ENCODE data around the gene HBA2.
"Not testable (repeated sequence)": the region's sequence is repeated elsewhere in the genome, so short reads cannot be mapped to it uniquely, and the experiment has no call there.

The HBA2 gene

DNA sequence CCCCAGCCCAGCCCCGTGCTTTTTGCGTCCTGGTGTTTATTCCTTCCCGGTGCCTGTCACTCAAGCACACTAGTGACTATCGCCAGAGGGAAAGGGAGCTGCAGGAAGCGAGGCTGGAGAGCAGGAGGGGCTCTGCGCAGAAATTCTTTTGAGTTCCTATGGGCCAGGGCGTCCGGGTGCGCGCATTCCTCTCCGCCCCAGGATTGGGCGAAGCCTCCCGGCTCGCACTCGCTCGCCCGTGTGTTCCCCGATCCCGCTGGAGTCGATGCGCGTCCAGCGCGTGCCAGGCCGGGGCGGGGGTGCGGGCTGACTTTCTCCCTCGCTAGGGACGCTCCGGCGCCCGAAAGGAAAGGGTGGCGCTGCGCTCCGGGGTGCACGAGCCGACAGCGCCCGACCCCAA lies 3.3 kb downstream of the HBA2 start:
- DNase-seq = not testable (repeated sequence)

DNA sequence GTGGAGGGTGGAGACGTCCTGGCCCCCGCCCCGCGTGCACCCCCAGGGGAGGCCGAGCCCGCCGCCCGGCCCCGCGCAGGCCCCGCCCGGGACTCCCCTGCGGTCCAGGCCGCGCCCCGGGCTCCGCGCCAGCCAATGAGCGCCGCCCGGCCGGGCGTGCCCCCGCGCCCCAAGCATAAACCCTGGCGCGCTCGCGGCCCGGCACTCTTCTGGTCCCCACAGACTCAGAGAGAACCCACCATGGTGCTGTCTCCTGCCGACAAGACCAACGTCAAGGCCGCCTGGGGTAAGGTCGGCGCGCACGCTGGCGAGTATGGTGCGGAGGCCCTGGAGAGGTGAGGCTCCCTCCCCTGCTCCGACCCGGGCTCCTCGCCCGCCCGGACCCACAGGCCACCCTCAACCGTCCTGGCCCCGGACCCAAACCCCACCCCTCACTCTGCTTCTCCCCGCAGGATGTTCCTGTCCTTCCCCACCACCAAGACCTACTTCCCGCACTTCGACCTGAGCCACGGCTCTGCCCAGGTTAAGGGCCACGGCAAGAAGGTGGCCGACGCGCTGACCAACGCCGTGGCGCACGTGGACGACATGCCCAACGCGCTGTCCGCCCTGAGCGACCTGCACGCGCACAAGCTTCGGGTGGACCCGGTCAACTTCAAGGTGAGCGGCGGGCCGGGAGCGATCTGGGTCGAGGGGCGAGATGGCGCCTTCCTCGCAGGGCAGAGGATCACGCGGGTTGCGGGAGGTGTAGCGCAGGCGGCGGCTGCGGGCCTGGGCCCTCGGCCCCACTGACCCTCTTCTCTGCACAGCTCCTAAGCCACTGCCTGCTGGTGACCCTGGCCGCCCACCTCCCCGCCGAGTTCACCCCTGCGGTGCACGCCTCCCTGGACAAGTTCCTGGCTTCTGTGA lies 4.1 kb downstream of the HBA2 start, which contains the start of gene HBA1:
HBA1 (plus strand) TSS at position 204 of the 906 bp plus-strand sequence; CDS start at position 241, 37 bp downstream.
- not testable (repeated sequence) for DNase-seq

DNA sequence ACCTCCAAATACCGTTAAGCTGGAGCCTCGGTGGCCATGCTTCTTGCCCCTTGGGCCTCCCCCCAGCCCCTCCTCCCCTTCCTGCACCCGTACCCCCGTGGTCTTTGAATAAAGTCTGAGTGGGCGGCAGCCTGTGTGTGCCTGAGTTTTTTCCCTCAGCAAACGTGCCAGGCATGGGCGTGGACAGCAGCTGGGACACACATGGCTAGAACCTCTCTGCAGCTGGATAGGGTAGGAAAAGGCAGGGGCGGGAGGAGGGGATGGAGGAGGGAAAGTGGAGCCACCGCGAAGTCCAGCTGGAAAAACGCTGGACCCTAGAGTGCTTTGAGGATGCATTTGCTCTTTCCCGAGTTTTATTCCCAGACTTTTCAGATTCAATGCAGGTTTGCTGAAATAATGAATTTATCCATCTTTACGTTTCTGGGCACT lies 4.7 kb downstream of the HBA2 start:
- DNase-seq = no peak

DNA sequence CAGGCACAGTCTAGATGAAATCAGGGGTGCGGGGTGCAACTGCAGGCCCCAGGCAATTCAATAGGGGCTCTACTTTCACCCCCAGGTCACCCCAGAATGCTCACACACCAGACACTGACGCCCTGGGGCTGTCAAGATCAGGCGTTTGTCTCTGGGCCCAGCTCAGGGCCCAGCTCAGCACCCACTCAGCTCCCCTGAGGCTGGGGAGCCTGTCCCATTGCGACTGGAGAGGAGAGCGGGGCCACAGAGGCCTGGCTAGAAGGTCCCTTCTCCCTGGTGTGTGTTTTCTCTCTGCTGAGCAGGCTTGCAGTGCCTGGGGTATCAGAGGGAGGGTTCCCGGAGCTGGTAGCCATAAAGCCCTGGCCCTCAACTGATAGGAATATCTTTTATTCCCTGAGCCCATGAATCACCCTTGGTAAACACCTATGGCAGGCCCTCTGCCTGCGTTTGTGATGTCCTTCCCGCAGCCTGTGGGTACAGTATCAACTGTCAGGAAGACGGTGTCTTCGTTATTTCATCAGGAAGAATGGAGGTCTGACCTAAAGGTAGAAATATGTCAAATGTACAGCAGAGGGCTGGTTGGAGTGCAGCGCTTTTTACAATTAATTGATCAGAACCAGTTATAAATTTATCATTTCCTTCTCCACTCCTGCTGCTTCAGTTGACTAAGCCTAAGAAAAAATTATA lies 5.4 kb downstream of the HBA2 start:
- DNase-seq = no peak

DNA sequence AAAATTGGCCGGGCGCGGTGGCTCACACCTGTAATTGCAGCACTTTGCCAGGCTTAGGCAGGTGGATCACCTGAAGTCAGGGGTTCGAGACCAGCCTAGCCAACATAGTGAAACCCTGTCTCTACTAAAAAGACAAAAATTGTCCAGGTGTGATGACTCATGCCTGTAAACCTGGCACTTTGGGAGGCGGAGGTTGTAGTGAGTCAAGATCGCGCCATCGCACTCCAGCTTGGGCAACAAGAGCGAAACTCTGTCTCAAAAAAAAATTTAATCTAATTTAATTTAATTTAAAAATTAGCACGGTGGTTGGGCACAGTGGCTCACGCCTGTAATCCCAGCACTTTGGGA lies 6.0 kb downstream of the HBA2 start:
- no peak for DNase-seq

DNA sequence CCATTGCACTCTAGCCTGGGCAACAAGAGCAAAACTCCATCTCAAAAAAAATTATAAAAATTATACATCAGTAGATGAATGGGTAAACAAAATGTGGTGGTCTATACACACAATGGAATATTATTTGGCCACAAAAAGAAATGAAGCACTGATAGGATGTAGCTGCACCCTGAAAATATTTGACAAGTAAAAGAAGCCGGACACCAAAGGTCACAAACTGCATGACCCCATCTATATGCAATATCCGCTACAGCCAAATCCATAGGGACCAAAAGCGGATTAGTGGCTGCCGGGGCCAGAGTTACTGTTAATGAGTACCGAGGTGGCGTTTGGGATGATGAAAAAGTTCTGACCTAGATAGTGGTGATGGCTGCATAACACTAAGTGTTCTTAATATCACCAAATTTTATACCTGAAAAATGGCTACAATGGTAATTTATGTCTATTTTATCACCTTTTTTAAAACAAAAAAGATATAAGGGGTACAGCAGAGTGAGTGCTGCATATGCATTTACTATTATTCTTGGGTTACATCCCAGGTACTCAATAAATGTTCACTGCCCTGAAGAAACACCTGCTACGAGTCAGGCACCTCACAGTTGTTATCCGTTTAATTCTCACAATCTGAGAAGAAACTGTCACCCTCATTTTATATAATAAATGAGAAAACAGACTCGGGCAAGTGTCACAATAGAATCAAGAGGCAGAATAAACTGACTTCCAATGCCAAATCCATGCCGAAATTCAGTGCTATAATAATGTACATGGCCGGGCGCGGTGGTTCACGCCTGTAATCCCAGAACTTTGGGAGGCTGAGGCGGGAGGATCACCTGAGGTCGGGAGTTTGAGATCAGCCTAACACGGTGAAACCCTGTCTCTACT lies 6.8 kb downstream of the HBA2 start:
- no peak for DNase-seq

DNA sequence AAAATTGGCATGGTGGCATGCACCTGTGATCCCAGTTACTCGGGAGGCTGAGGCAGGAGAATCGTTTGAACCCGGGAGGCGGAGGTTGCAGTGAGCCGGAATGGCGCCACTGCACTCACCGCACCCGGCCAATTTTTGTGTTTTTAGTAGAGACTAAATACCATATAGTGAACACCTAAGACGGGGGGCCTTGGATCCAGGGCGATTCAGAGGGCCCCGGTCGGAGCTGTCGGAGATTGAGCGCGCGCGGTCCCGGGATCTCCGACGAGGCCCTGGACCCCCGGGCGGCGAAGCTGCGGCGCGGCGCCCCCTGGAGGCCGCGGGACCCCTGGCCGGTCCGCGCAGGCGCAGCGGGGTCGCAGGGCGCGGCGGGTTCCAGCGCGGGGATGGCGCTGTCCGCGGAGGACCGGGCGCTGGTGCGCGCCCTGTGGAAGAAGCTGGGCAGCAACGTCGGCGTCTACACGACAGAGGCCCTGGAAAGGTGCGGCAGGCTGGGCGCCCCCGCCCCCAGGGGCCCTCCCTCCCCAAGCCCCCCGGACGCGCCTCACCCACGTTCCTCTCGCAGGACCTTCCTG lies 7.5 kb downstream of the HBA2 start, which contains the start of gene HBQ1:
HBQ1 (plus strand) TSS at position 359 of the 575 bp plus-strand sequence; CDS start at position 387, 28 bp downstream.
- DNase-seq = peak in 1 of 2 experiments; percentile 69

DNA sequence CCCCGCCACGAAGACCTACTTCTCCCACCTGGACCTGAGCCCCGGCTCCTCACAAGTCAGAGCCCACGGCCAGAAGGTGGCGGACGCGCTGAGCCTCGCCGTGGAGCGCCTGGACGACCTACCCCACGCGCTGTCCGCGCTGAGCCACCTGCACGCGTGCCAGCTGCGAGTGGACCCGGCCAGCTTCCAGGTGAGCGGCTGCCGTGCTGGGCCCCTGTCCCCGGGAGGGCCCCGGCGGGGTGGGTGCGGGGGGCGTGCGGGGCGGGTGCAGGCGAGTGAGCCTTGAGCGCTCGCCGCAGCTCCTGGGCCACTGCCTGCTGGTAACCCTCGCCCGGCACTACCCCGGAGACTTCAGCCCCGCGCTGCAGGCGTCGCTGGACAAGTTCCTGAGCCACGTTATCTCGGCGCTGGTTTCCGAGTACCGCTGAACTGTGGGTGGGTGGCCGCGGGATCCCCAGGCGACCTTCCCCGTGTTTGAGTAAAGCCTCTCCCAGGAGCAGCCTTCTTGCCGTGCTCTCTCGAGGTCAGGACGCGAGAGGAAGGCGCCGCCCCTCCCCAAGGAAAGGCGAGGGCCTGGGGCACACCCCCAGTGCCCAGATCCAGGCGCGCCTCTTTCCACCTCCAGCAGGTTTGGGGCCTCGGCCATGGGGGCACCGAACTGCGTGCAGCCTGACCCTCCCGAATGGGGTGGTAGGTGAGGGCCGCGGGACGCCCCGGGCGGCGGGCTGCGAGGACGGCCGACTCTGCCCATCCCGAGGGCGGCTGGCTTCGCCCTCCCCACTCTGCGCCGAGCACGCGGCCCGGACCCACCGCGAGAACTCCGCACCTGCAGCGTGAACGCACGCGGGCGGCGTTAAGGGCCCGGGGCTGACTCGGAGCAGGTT lies 8.2 kb downstream of the HBA2 start:
- DNase-seq = peak; percentile 32 to 90

DNA sequence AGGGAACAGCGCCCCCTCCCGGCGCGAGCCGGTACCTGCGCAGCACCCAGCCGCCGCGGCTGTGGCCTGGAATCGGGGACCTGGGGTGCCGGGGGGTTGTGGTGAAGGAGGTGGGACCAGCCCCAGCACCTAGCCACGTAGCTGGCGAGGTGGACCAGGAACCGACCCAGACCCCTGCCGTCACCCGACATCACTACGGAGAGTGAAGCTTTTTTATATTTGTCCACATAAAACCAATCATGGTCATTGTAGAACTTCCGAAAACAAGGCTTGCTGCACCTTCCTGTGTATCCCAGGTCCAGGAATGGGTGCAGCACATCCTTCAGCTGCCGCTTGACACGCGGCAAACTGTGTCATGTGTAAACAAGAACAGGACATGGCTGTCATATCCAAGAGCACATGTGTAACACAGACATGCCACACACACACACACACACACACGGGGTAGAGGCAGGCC lies 8.9 kb downstream of the HBA2 start:
- no peak for DNase-seq

DNA sequence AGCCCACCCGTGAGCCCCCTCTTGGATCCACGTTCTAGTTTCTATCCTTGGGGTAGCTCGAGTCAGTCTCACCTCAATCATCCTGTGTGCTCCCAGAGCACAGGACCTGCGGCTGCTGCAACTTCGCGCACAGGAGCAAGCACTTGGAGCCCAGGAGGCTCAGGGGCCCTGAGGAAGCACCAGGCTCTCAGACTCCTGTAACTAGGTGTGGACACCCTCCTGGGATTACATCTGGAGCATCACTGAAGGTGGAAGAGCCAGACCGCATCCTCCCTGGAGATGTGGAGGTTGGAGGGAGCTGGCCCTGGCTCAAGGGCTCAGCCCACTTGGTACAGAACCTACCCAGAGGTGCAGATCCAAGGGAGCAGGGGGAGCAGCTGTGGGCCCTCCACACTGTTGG lies 10.3 kb downstream of the HBA2 start:
- no peak for DNase-seq

DNA sequence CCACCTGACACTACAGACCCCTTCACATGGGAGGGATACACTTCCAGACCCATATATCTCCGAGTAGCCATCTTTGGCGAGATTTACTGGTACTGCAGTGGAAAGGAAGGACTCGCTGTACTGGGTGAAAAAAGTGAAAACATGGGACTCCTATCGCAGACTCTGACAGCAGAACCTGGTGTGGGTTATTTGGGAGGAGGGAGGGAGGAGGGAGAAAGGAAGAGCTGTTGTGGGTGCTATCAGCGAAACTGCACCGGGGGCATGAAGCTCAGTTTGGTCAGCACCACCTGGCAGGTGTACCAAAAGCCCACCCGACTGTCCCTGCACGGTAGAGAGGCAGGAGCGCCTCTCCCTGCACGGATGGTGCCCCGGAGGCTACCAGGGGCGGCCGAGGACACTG lies 12.5 kb downstream of the HBA2 start:
- DNase-seq = no peak

DNA sequence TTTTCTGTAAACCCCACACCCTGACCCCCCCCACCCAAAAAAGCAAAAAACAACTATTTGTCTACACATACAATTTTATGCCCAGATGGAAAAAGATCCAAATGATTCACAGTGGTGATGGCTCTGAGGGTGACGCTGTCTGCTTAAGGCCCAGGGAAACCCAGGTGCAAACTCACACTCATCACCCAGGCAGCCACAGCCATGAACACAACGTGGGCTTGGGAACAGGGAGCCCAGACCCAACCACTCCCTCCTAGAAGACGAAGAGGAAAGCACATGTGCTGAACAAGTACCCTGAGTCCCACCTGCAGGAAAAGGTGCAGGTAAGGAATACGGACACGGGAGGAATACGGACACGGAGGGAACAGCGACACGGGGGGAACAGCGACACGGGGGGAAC lies 13.0 kb downstream of the HBA2 start:
- no peak for DNase-seq

DNA sequence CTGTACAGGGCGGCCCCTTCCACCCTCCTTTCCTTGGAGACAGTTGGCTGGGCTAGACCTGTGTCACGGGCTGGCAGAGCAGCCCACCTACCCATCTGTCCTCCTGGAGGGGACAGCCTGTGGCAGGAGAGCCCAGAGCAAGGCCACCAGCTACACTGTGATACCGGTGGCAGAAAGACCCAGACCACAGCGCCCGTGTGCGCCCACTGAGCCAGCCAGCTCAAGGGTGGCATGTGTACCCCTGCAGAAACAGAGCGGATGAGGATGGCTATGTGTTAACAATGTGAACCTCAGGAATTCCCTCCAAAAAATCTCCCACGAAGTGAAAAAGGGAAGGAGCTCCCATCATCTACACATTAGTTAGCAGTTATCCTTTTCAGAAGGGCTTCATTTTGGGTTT lies 14.7 kb downstream of the HBA2 start:
- no peak for DNase-seq

DNA sequence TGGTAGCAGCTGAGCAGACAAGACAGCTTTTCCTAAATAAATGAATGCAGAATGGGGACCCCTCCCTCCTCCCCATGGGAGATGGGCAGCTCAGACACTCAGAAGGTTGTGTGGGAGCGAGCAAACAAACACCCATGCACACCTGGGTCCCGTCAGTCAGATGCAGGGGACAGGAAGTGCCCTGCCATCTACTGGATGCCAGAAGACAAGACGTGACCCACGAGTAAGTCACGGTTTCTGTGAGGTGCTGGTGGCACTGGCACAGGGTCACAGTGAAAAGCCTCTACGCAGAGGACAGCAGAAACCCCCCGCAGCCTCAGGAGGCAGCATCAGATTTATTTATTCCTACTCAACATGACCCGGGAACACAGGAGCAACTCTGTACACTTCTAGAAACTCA lies 16.0 kb downstream of the HBA2 start:
- DNase-seq = peak in 1 of 2 experiments; percentile 38

DNA sequence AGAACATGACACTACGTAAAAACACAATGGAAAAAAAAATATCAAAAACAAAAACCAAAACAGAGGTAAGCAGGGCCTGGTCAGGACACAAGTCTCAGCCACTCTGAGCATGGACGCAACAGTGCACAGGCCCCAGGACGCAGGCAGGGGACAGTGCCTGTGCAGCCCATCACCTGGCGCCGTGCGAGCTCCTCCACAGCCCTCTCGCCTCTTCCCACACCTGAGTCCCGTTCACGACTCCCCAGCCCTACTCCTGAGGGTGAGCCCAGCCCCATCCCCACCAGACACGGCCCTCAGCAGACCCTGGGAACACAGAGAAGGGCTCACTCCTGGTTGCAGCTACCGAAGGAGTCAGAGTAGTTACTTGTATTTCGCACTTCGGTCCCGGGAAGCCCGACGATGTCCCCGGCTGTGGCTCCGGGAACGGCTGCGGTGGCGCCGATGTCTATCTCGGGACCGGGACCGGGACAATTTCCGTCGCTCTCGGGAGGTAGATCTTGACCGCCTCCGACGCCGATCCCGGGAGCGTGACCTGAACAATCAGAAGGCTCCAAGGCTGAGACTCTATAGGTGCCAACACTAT lies 17.0 kb downstream of the HBA2 start:
- DNase-seq = no peak

DNA sequence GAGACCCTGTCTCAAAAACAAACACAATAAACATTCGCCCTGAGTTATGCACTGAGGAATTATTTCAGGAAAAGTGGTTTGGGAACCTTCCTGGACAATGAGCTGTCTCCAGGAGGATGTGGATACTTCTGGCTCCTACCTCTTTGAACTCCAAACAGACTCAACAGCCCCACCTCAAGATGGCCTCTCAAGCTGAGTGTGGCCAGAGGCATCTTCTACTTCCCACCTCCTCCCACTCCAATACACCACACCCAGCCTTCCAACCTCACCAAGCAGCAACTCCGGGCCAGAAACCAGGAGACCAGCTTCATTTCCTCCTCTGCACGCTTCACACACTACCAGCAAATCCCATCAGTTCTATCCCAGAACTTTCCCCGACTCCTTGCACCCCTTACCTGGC lies 19.2 kb downstream of the HBA2 start:
- DNase-seq = no peak

DNA sequence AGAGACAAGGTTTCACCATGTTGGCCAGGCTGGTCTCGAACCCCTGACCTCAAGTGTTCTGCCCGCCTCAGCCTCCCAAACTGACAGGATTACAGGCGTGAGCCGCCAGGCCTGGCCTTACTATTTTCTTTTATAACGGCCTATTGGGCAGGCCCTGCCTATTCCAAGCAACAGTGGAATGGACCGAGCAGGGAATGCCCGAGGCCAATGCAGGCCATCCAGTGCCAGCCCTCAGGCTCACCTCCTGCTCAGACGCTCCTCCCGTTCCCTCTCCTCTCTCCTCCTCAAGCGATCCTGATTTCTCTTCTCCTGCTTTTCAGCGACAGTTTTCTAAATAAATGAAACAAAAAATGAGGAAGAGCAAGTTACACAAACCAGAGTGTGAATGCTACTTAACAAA lies 20.0 kb downstream of the HBA2 start:
- DNase-seq = no peak

DNA sequence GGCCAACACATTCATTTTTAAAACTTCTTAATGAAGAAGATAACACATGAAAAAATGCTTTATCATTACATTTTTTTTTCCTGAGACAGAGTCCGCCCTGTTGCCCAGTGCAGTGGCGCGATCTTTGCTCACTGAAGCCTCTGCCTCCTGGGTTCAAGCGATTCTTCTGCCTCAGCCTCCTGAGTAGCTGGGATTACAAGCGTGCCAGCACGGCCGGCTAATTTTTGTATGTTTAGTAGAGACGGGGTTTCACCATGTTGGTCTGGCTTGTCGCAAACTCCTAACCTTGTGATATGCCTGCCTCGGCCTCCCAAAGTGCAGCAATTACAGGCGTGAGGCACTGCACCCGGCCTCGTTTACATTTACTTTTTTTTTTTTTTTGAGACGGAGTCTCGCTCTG lies 20.8 kb downstream of the HBA2 start:
- DNase-seq = no peak

DNA sequence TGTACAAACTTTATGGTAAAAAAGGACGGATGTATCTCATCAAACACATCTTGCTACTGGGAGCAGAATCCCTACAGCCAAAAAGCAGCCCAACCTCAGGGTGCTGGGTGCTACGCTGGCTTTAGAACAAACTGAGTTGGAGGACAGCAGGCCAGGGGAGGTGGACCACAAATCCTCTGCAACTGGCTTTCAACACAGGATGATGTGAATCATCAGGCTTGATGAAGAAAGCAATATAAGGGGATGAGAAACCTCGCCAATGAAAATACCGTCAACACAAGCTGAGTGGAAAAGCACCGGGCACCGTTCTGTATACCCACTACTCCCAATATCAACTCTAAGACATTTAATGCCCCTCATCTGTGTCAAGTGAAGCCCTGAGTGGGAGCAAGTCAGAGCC lies 21.8 kb downstream of the HBA2 start:
- DNase-seq = no peak

DNA sequence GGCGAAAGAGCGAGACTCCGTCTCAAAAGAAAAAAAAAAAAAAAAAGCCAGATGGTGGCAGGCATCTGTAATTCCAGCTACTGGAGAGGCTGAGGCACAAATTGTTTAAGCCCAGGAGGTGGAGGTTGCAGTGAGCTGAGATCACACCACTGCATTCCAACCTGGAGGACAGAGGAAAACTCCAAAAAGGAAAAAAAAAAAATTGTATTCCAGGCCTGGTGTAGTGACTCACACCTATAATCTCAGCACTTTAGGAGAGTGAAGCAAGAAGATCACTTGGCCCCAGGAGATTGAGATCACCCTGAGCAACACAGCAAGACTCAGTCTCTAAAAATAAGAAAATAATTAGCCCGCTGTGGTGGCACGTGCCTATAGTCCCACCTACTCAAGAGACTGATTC lies 27.7 kb downstream of the HBA2 start:
- no peak for DNase-seq

DNA sequence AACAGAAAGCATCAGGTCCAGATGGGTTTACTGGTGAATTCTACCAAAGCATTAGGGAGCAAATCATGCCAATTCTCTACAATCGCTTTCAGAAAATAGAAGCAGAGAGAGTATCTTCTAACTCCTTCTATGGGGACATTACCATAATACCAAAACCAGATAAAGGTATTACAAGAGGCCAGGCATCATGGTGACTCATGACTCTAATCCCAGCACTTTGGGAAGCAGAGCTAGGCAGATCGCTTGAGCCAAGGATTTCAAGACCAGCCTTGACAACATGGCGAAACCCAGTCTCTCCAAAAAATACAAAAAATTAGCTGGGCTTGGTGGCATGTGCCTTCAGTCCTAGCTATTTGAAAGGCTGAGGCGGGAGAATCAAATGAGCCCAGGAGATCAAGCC lies 30.6 kb downstream of the HBA2 start:
- DNase-seq = no peak

Data from NCI-H526 (cell line).